Measurements from ENCODE around the gene RFX1.
A peak's percentile ranks its signal among the peaks of the same experiment; 100 is the strongest.

Gene RFX1

DNA sequence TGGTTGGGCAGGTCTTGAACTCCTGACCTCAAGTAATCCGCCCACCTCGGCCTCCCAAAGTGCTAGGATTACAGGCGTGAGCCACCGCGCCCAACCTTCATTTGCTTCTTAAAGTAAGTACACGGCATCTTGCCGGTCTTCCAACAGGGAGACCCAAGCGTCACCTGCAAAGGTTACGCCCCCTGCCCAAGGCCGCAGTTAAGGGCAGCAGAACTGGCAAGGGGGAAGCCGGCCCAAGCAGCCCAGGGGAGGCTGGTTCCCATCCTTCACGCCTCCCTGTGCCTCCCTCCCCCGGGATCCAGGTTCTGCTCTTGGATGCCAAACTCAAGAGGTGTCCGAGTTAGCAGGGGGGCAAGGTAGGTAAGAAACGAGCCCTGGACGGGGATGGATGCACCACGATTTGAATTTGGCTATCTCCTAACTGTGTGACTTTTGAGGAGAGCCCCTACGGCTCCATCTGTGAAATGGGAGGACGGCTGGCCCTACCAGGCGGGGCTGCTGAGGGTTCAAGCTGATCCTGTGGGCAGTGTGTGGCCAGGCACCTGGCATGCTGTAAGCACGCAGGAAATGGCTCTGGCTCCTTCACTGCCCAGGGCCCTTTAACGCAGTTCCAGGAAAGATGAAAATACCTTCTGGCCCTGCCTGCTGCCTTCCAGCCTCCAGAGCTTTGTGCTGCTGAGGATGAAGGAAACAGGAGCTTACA lies 9.0 kb downstream of the RFX1 start:
- no peak for DNase-seq (ENCODE audit: low read depth in 2 of 3, low spot score in 2 of 3)

DNA sequence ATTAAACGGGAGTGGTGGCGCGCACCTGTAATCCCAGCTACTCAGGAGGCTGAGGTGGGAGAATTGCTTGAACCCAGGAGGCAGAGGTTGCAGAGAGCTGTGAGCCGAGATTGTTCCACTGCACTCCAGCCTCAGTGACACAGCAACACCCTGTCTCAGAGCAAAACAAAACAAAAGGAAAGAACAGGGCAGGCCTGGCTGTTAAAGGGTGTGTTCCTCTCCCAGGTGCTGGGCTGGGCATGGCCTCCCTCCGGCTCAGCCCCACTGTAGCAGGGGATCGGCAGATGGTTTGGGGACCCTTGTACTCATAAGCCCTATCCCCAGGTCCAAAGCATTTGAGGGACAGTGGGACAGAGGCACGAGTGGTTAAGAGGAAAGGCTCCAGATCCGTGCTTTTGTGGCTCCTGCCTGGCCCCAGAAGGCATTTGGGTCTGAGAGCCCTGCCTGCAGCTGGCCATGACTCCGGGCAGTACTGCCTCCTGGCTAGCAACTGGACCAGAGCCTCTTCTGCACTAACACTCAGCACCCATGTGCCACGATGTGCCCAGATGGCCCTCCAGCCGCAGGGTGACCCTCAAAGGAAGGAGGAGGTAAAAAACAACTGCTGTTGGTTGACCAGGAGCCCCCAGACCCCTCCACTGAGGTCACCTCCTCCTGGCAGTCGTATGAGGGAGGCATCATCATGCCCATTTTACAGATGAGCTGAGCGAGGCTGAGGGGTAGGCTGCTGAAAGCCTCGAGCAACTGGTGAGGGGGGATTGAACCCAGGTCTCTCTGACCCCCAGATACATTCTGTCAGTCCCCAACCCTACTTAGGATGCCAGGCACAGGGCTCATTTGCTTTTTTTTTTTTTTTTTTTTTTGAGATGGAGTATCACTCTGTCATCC lies 10.0 kb downstream of the RFX1 start:
- no peak for DNase-seq (ENCODE audit: low read depth in 2 of 3, low spot score in 2 of 3)

DNA sequence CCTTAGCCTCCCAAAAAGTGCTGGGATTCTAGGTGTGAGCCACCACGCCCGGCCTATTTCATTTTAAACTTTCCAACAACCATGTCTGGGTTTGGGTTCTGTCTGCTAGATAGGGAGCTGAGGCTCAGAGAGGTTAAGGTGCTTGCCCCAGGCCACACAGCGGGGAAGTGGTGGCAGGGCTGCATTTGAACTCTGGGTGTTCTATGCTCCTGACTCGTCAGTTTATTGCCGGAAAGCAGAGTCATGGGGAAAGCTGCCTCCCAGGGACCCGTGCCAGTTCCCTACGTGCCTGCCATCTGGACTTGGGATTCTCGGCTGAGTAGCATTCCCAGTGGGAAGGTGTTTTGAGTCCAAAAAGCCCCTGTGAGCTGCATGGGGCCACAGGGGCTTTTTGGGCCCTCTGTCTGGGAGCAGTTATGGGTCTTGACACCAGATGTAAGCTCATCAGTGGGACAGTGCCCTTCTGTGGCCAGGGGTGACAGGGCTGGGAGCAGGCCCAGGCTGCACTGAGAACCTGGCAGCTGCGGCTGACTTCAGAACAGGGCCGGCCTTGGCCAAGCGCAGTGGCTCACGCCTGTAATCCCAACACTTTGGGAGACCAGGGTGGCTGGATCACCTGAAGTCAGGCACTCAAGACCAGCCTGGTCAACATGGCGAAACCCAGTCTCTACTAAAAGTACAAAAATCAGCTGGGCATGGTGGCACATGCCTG lies 10.9 kb downstream of the RFX1 start:
- no peak for DNase-seq (ENCODE audit: low read depth in 2 of 3, low spot score in 2 of 3)

DNA sequence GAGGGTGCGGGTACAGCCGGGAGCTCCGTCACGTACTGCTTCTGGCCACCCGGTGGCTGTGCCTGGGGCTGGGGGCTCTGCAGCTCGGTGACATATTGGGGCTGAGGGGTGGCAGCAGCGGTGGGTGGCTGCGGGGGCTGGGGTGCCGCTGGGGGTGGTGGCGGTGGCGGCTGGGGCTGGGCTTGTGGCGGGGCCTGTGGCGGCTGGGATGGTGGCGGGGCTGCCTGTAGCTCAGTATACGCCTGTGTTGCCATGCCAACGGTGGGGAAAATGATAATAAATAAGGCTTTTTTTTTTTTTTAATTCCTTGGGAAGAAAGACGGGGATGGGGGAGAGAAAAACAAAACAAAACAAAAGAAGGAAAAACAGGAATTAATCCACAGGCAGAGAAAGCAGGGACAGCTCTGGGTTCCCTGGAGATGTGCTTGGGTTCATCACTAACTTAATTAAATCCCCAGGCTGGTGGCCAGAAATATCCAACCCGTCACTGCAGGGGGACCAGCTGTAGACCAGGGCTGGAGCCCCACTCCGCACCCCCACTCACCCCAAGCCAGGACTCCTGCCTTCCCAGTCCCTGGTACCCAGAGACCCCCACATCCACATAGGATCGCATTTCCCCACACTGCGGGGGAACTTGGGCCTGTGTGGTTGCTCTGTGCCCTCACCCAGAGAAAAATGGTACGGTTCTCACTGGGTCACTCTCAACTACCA lies 12.4 kb downstream of the RFX1 start:
- no peak for DNase-seq (ENCODE audit: low read depth in 2 of 3, low spot score in 2 of 3)

DNA sequence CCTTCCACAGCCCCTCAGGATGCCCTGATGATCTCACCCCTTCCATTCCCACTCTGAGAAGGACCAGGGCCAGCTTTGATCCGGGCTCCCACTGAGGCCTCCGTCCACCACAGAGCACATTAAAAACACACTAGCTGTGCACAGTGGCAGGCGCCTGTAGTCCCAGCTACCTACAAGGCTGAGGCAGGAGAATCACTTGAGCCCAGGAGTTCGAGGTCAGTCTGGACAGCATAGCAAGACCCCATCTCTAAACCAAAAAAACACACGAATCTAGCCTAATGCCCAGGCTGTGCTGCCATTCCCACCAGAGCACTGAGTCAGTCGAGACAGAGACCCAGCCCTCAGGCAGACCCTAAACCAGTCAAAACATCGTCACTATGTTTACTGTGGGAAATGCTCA lies 14.1 kb downstream of the RFX1 start:
- no peak for DNase-seq (ENCODE audit: low read depth in 2 of 3, low spot score in 2 of 3)

DNA sequence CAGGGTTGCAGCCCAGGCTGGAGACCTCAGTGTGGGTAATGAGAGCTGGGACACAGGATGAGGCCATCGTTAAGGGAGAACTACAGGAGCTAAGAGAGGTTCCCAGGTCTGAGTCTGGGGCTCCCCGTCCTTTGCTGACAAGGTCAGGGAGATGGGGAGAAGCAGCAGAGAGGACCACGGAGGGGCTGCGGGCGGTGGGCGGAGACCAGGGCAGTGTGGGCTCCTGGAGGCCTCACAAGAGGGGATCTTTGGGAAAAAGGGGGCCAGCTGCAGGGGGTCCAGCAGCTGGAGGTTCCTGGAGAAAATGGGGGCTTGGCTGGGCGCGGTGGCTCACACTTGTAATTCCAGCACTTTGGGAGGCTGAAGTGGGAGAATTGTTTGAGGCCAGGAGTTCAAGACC lies 16.0 kb downstream of the RFX1 start:
- no peak for DNase-seq (ENCODE audit: low read depth in 2 of 3, low spot score in 2 of 3)

DNA sequence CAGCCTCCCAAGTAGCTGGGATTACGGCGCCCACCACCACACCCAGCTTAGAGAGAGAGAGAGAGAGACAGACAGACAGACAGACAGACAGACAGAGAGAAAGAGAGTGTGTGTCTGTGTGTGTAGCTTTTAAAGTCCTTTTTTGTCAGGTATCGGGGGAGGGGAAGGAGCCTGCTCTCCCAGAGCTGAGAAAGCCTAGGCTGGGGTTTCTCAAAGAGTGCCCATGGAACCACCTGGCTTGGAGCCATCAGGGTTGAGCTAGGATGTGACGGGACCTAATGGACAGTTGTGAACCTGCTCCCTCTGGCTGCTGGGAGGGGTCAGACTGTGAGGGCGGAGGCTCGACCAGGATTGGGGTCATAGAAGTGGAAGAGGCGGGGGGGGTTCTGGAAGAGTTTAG lies 16.6 kb downstream of the RFX1 start:
- DNase-seq (ENCODE audit: low read depth in 2 of 3, low spot score in 2 of 3), result no peak

DNA sequence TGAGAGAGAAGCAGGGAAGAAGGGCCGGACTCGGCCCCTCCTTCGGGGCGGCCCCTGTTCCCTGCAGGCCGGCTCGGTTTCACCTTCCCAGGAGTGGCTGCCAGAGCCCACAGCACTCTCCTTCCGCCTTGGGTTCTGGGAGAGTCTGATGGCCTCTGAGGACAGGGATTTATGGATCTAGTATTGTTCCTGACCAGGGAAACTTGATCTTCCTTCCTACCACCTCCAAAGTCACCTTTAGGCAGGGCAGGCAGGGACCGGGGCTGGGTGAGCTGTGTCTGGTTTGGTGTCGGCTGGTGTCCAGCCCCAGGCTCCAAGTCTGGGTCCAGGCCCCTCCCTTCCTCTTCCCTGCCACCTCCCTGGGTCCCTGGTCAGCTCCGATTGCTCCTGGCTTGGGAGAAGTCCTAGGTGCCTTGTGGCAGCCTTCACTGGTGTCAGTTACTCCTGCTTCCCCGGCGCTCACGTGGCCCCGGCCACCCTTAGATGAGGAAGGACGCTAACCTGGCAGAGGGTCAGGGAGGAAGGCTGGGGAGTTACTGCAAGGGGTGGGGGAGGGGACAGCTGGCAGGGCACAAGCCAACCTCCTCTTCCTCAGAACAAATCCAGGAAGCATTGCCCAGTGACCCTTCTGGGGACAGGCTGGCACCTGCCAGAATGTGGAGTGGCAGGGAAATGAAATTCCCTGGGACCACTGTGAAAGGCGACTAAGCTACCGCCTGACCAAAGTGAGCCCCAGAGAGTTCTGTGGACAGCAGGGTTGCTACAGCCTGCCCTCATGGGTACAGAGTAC lies 18.8 kb downstream of the RFX1 start:
- no peak for DNase-seq (ENCODE audit: low read depth in 2 of 3, low spot score in 2 of 3)

DNA sequence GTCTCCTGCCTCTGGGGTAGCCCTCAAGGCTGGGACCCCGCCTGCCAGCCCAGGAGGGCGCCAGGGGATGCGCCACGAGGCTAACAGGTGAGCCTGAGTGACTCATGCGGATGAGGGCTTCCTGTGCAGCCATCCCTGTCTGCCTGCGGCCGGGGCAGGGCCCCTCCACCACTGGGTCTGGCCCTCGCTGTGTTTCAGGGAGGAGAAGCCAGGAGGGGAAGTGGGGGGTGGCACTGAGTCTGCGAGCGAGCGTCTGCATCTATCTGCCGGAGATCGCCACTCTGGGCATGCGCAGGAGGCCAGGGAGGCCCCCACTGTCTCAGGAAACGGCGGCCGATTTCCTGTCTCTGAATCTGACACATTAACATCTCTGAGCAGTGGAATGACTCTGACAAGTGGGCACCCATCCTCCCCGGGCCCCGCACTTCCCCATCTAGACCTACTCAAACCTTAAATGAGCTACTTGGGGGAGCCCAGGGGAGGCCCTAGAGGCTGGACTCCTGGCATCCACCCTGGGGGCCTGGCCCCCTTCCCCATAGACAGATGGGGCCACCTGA lies 19.7 kb downstream of the RFX1 start:
- peak; percentile 95 to 99 (median 96) for DNase-seq (ENCODE audit: low read depth in 2 of 3, low spot score in 2 of 3)

DNA sequence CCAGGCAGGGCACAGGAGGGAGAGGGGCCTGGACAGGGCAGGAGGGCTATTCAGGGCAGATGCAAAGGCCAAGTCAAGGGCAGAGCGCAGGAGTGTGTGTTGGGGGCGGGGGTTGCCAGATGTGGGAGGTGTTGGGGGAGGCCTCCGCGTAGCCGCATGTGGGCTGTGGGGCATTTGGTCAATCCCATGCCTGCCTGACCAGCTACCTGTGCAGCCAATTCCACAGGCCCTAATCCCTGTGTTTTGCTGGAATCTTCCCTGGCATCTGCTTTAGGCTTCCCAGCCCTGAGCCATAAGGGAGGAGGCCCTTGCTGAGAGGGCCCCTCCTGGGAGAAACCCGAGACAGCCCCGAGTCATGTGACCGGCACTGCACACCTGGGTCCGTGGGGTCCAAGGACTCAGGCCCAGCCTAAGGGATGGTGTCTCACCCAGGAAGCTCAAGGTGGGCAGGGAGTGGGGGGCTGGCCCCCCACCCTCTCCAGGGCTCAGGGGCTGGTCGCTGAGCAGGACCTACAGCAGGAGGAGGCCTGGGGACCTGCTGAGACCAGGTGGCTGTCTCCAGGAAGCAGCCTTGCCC lies 20.3 kb downstream of the RFX1 start:
- DNase-seq (ENCODE audit: low read depth in 2 of 3, low spot score in 2 of 3), result peak in 1 of 3 experiments; percentile 24

DNA sequence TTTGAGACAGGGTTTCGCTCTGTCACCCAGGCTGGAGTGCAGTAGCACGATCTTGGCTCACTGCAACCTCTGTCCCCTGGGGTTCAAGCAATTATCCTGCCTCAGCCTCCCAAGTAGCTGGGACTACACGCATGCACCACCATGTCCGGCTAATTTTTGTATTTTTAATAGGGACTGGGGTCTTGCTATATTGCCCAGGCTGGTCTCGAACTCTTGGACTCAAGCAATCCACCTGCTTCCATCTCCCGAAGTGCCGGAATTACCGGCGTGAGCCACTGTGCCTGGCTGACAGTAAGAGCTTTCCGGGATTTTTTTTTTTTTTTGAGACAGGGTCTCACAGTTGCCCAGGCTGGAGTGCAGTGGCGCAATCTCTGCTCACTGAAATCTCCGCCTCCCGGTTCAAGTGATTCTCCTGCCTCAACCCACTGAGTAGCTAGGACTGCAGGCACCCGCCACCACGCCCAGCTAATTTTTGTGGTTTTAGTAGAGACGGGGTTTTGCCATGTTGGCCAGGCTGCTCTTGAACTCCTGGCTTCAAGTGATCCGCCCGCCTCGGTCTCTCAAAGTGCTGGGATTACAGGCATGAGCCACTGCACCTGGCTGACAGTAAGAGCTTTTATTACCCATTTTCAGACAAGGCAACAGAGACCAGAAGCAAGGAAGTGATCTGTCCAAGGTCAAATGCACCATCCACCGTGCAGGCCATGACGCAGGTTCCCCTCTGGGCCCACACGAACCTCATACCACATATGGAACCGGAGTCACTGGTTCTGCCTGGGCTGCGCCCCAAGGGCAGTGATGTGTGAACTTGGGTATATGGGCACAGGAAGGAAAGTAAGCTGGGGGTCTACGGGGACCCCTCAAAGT lies 21.0 kb downstream of the RFX1 start:
- no peak for DNase-seq (ENCODE audit: low read depth in 2 of 3, low spot score in 2 of 3)

DNA sequence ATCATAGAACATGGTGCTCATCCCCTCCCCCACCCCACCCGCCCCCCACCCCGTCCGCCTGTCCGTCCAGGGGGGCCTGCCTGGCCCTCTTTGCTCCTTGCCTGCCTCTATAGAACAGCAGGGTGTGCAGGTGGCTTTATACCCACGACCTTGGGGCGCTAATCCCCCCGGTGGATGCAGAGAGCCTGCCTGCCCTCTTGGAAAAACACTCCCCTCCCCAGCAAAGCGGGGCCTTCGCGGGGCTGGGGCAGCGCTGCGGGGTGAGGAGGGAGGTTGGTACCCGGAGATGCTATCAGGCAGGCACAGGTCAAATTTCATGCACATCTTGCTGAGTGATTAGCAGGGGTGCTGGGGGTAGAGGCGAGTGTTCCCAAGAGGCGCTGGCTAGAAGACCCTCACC lies 21.9 kb downstream of the RFX1 start:
- no peak for DNase-seq (ENCODE audit: low read depth in 2 of 3, low spot score in 2 of 3)

DNA sequence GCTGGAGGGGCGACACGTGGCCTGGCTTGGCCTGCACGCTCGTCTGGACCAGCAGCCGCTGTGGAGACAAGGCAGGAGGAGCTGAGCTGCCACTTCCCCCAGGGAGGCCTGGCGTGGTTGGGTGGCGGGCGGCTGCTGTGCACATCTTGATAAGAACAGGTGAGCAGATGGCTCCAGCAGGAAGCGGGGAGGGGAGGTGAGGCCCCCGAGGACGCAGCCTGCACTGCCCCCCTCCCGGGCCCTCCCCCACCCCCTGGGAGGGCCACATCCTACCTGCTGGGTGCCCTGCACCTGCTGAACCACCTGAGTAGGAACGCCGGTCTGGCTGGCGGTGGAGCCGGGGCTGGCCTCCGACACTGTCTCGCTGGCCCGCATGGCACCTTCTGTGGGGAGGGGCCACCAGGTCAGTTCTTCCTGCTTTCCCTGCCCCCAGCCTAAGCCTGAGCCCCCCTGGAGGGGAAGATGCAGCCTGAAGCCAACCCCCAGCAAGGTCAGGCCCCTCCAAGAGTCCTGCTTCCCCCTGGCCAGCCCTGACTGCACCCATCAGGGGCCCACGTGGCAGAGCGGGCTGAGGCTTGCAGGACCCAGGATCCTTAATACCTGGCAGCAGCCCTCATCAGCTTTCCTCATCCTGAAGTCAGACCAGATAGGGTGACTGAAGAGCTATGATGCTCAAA lies 22.8 kb downstream of the RFX1 start:
- no peak for DNase-seq (ENCODE audit: low read depth in 2 of 3, low spot score in 2 of 3)

DNA sequence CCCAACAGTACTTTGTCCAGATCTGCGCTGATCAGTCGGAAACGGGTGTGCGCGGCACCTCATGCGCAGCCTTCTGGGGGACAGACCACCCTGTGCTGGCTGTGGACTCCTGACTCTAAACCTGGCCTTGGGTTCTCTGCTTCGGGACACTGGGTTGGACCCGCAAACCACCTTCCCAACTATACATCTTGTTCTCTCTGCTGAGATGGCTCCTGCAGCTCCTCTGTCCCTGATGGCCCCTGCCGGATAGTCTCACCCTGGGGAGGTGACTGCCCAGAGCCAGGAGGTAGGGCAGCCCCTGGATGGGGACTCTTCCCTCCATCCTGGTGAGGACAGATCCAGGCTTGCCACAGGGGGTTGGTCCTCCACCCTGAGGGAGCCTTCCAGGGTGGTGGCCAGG lies 23.3 kb downstream of the RFX1 start:
- no peak for DNase-seq (ENCODE audit: low read depth in 2 of 3, low spot score in 2 of 3)

DNA sequence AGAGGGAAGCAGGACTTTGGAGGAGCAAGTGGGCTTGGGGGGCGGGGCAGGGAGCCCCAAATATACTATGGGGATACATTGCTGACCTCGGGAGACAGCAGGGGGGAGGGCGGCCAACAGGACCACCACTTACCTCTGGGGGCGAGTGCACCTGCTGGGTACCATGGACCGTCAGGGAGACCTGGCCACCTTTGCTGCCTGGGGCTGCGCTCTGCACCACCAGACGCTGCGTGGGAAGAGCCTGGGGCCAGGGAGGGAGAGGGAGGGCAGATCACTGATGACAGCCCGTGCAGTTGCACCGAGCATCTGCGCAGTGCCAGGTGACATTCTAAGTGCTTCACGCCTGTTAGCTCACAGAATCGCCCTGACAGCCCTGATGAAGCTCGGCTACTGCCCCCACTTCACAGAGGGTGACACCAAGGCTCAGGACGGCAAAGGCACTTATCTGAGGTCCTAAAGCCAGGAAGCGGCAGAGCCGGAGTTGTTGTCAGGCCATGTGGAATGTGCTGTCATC lies 24.1 kb downstream of the RFX1 start:
- DNase-seq (ENCODE audit: low read depth in 2 of 3, low spot score in 2 of 3), result no peak

DNA sequence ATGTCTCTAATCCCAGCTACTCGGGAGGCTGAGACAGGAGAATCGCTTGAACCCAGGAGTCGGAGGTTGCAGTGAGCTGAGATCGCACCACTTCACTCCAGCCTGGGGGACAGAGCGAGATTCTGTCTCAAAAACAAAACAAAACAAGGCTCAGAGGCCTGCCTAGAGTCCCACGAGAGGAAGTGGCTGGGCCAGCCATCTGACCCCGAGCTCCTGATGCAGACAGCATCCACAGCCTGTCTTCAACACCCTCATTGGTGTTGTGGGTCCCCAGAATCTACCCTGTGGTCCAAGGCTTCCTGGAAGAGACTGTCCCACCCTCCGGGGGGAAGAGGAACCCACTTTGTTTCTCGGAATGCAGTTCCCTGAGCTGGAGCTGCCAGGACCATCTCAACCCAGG lies 24.7 kb downstream of the RFX1 start:
- no peak for DNase-seq (ENCODE audit: low read depth in 2 of 3, low spot score in 2 of 3)

DNA sequence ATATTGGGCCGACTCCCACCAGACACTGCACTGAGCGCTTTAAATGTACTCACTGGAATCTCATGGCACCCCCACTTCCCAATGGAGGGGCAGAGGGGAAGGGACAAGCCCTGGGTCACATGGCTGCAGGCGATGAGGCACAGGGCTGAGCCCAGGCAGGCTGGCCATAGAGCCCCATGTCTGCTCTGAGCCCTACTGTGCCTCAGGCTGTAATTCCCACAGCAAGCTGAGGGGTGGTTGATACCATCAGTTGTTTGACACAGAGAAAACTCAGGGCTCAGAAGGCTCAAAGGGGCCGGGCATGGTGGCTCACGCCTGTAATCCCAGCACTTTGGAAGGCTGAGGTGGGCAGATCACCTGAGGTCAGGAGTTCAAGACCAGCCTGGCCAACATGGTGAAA lies 25.1 kb downstream of the RFX1 start:
- no peak for DNase-seq (ENCODE audit: low read depth in 2 of 3, low spot score in 2 of 3)

DNA sequence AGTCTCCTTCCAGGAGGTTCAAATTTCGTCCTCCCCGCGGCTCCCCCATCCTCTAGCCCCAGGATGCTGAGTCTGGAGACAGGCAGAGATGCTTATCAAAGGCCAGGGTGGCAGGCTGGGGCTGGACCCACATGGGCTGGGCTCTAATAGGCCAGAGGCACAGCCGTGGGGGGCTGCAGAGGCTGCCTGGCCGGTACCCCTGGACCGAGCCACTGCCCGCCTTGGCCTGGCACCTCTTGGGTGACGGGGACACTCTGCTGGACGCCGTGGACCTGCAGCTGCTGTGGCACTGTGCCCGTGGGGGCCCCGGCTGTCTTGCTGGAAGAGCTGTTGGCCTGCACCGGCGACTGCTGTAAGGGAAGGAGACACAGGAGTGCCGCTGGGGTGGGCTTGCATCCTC lies 25.8 kb downstream of the RFX1 start:
- no peak for DNase-seq (ENCODE audit: low read depth in 2 of 3, low spot score in 2 of 3)
